ENCODE data around the gene SKI. TPM values are rescaled to one million over a fixed set of nuclear protein-coding genes. Genes with fewer than 3 reads are reported as not detected.

Gene SKI
- total RNA-seq, 2 donors from 2014 or later, result 135 to 138 TPM

DNA sequence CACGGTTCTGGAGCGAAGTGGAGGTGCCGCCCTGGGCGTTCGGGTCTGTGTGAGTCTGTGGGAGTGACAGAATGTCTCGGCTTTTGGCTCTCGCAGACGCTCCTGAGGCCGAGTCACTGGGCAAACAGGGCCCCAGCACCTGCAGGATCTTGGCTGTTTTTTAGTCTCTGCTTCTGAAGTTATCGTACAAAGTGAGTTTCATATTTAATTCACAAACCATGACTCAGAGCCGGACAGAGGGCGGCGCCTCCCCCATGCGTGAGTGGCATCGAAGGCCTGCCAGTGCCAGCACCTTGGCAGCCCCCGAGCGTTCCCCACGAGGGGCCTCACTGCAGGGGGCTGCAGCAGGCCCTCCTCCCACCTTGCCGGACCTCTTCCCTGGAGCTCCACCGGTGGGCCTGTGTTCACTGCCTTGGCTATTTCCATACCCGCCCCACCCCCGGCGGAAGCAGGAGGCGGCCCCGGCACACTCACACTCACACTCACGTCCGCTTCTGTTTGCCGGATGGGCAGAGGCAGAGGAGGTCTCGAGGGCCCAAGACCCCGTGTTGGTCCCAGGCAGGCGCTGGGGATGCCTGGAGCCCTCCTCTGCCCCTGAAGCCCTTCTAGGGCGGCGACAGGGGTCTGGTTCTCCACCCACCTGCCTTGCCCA is 106.9 kb downstream of the SKI start:
- H3K27me3 ChIP-seq (replicated peaks; ENCODE audit: insufficient read depth), result no peaks in the 10 kb centered on the region
- TF ChIP-seq, protein P1, sequence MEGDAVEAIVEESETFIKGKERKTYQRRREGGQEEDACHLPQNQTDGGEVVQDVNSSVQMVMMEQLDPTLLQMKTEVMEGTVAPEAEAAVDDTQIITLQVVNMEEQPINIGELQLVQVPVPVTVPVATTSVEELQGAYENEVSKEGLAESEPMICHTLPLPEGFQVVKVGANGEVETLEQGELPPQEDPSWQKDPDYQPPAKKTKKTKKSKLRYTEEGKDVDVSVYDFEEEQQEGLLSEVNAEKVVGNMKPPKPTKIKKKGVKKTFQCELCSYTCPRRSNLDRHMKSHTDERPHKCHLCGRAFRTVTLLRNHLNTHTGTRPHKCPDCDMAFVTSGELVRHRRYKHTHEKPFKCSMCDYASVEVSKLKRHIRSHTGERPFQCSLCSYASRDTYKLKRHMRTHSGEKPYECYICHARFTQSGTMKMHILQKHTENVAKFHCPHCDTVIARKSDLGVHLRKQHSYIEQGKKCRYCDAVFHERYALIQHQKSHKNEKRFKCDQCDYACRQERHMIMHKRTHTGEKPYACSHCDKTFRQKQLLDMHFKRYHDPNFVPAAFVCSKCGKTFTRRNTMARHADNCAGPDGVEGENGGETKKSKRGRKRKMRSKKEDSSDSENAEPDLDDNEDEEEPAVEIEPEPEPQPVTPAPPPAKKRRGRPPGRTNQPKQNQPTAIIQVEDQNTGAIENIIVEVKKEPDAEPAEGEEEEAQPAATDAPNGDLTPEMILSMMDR (IDR thresholded peaks at IDR 0.05), result no peak
- no peak overlapping the region for H3K4me3 ChIP-seq
- H3K36me3 ChIP-seq, result no peaks in the 10 kb centered on the region
- peaks cover 6 to 15% of the 10 kb centered on the region in 2 donors for H3K4me1 ChIP-seq (ENCODE audit: control insufficient read depth in 1 of 2, low read depth in 2 of 2)
- no peak overlapping the region for H3K27ac ChIP-seq
- no peaks in the 10 kb centered on the region for H3K9me3 ChIP-seq
- DNase-seq (ENCODE audit: low spot score) (no peak), ATAC-seq (ENCODE audit: insufficient number of reproducible peaks, low FRiP score, low read depth) (no peak)

DNA sequence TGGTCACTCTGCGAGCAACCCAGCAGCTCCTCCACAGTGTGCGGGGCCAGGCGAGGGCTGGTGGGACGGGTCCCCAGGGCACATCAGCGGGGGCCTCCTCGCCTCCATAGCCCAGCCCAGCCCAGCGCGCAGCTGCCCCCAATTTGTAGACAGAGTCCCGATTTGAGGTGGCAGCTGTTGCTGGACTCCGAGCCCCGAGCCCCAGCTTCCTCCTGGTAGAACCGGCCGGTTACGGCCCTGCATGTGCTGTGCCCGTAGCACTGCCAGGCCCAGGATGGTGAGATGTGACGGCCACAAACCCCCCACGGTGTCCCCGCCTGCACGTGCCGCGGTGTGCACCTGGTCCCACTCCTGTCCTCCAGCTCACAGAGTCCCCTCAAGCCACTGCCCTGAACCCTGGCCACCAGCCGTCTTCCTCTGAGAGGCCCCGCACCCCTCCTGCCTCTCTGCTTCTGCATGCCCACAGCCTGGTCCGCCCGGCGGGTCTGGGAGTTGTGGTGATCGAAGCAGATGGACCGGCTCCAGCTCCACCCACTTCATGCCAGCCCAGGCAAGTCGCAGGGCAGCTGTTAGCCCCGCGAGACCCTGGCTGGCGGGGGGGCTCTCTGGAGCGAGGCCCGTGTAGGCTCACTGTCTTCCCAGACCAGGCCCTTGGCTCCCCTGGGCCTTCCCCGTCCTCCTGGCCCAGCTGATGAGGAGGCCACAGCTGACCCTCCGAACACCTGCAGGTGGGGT is 107.8 kb downstream of the SKI start:
- ATAC-seq (ENCODE audit: insufficient number of reproducible peaks, low FRiP score, low read depth) (no peak), DNase-seq (ENCODE audit: low spot score) (no peak)
- Histone ChIP-seq H3K4me3 (no peak overlapping the region), H3K9me3 (no peaks in the 10 kb centered on the region), H3K27ac (no peak overlapping the region), H3K36me3 (no peaks in the 10 kb centered on the region), H3K27me3 (replicated peaks; ENCODE audit: insufficient read depth) (no peaks in the 10 kb centered on the region), H3K4me1 (ENCODE audit: control insufficient read depth in 1 of 2, low read depth in 2 of 2) (peaks cover 0 to 6% of the 10 kb centered on the region in 2 donors)
- TF ChIP-seq, protein P1 (IDR thresholded peaks at IDR 0.05), result no peak

DNA sequence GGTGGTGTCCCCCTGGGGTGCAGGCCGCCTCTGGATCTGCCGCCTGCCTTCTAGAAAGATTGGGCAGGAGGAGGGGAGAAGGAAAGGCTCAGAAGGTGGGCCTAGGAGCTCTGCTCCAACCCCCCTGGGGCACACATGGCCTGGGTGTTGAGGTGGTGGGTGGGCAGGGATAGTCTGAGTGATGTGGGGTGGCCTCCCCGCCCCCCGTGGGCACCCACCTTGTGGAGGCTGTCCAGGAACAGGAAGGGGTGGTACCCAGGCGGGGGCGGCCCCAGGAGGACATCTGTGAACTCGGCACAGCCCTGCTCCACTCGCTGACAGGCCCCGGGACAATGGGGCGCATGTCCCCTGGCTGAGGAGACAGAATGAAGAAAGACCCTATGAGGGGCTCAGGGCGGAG is 108.4 kb downstream of the SKI start:
- ATAC-seq (ENCODE audit: insufficient number of reproducible peaks, low FRiP score, low read depth) (no peak), DNase-seq (ENCODE audit: low spot score) (no peak)
- Histone ChIP-seq H3K4me1 (ENCODE audit: control insufficient read depth in 1 of 2, low read depth in 2 of 2) (peaks cover 0 to under 1% of the 10 kb centered on the region in 2 donors), H3K4me3 (no peak overlapping the region), H3K9me3 (no peaks in the 10 kb centered on the region), H3K27ac (no peak overlapping the region), H3K27me3 (replicated peaks; ENCODE audit: insufficient read depth) (no peaks in the 10 kb centered on the region), H3K36me3 (no peaks in the 10 kb centered on the region)
- TF ChIP-seq, protein P1 (IDR thresholded peaks at IDR 0.05), result no peak

DNA sequence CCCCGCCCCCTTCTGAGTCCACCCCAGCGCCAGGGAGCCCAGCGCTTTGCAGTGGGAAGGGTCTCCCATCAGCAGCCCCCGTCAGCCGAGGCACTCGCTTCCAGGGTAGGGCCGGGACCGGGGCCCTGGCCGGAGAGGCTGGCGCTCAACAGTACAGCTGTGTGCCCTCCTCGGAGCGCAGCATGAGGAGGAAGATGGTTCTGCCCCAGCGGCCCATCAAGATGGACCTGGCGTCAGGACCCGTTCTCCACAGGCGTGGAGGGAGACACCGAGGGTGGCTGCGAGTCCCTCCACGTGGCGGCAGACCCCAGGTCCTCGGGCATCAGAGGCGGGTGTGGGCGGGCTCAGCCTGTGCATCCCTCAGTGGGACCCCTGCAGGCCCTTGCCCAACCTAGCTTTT is 109.0 kb downstream of the SKI start:
- Histone ChIP-seq H3K27me3 (replicated peaks; ENCODE audit: insufficient read depth) (no peaks in the 10 kb centered on the region), H3K4me1 (ENCODE audit: control insufficient read depth in 1 of 2, low read depth in 2 of 2) (no peaks in the 10 kb centered on the region), H3K36me3 (no peaks in the 10 kb centered on the region), H3K9me3 (no peaks in the 10 kb centered on the region), H3K27ac (no peak overlapping the region), H3K4me3 (no peak overlapping the region)
- TF ChIP-seq, protein P1 (IDR thresholded peaks at IDR 0.05), result no peak
- DNase-seq (ENCODE audit: low spot score) (no peak), ATAC-seq (ENCODE audit: insufficient number of reproducible peaks, low FRiP score, low read depth) (no peak)

DNA sequence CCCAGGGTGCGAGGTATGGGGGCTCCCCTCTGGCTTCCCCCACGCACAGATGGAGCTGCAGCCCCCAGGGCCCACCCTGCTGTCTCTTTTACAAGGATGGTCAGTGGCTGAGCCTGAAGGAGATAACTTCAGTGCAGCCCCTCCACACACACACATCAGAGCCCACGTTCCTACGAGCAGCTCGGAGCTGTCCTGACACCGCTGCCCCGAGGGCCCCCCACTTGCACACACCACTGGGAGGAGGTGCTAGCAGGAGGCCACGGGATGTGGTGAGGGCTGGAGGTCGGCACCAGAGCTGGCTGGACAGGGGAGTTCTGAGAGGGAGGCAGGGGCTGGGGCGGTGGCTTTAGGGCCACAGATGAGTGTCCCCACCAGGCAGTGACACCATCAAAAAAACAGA is 109.4 kb downstream of the SKI start:
- H3K4me3 ChIP-seq, result no peak overlapping the region
- no peaks in the 10 kb centered on the region for H3K4me1 ChIP-seq (ENCODE audit: control insufficient read depth in 1 of 2, low read depth in 2 of 2)
- DNase-seq (ENCODE audit: low spot score) (no peak), ATAC-seq (ENCODE audit: insufficient number of reproducible peaks, low FRiP score, low read depth) (no peak)
- no peak overlapping the region for H3K27ac ChIP-seq
- no peaks in the 10 kb centered on the region for H3K27me3 ChIP-seq (replicated peaks; ENCODE audit: insufficient read depth)
- H3K36me3 ChIP-seq, result no peaks in the 10 kb centered on the region
- H3K9me3 ChIP-seq, result no peaks in the 10 kb centered on the region
- TF ChIP-seq, protein P1 (IDR thresholded peaks at IDR 0.05), result no peak

Data from thoracic aorta (tissue), 2 donors.